Fibroblast of mammary gland (primary cell): ENCODE results near the gene SMYD3.

Experiments
- DNase-seq: peaks from one replicate; pipeline ENCODE4 v3.0.0-alpha.2; 2010; ENCODE audit warnings: low read depth
- H3K4me3 ChIP-seq: 2 replicates; pipeline ENCODE4 v1.5.1; 2011; ENCODE audit warnings: low read depth, mild to moderate bottlenecking, low read length, moderate library complexity; ENCODE audit not compliant: control insufficient read depth
- CTCF ChIP-seq: conservative IDR thresholded peaks from 2 replicates; pipeline ENCODE4 v1.5.1; 2011; ENCODE audit warnings: low read depth, low read length, inconsistent platforms; ENCODE audit not compliant: control insufficient read depth, insufficient read depth

Gene SMYD3

DNA sequence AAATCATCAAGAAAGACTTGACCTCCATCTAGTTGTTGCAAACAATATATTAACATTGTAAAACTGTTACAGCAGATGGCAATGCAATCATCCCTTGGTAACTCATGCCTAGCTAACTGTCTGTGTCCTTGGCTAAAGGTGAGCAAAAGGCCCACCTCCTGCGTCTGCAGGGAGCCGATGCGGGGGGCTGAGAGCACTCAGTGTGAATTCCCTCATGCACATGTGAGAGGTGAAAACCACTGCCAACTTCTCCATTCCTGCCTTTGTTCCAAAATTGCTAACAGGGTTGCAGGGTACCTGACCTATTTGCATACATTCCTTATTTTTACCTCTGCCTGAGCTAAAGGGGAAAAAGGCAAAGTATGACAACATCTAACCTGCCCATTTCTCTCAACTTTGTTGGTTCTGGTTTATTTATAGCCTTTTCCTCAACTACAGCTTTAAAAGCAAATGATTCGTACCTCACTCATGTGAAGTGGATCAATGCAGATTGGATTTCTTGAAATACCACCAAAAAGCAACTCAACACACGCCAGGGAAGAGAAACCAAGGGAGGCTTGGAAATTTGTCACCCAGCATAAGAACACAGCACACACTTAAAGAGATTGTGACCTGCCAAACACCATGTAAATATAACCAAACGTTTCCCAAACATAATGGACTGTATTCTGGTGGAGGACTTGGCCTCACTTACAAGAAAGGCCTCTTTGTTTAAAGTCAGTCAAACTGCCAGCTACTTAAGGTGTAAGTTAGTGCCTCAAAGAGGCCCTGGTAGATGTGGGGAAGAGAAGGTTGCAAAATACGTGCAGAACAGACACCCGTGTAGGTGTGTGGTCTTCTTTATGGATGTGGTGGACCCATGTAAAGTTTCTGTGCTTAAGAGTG lies 651.0 kb downstream of the SMYD3 start:
- no peak for DNase-seq
- no peak for TF ChIP-seq CTCF
- H3K4me3 ChIP-seq: no peak overlapping the region

DNA sequence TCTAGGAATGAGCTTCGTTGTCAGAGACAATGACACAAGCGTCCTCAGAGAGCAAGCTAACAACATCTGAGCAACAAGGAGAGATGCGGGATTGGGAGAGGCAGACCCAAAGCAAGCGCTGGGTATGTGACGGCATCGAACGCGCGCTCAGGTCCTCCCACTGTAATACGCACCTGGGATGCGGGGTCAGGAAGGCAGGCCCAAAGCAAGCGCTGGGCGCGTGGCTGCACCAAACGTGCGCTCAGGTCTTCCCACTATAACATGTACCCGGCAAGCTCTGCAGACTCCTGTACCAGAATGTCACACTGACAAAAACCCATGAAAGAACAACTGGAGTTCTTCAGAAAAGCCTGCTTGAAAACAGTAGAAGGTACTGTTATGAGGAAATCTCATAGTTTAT lies 653.8 kb downstream of the SMYD3 start:
- H3K4me3 ChIP-seq: no peak overlapping the region
- DNase-seq: no peak
- TF ChIP-seq CTCF: no peak

DNA sequence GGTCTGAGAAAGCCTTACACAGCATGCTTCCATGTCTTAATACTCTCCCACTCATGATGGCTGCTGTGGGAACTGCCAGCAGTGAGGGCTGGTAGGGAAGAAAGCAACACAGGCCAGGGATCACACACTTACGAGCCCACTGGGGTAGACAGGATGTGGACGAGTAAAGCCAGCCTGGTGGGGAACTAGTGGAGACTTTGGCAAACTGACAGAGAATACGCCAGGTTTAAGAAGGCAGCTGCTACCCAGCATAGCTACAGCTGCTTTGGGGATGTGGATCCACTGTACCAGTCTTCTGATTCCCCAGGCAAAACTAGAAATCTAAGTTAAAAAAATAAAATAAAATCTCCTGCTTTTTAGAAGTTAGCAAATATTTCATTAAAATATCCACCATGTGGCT lies 664.0 kb downstream of the SMYD3 start:
- no peak for DNase-seq
- no peak for TF ChIP-seq CTCF
- H3K4me3 ChIP-seq: no peak overlapping the region

DNA sequence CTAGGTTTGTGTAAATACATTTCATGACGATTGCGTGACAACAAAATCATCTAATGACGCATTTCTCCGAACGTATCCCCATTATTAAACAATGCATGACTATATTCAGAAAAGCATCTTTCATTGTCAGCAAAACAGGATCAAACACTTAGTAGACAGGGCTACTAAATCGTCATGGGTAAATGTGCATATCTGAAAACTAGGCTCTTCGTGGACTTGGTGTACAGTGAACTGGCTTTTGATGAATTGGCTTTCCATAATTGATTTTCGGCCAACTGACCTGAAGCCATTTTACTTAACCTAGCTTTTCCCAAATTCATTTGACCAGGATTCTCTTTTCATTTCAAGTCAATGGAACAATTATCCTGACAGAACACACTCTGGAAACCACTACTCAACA lies 665.0 kb downstream of the SMYD3 start:
- DNase-seq: no peak
- TF ChIP-seq CTCF: no peak
- no peak overlapping the region for H3K4me3 ChIP-seq

- DNase-seq: no peak
- H3K4me3 ChIP-seq: no peak overlapping the region
- no peak for TF ChIP-seq CTCF
Measured at GRCh38 chr1:245840971-245841370, 666.1 kb downstream of the SMYD3 start.

GRCh38 chr1:245837718-245838117 lies 669.4 kb downstream of the SMYD3 start:
- H3K4me3 ChIP-seq: no peak overlapping the region
- peak; percentile 53 for DNase-seq
- no peak for TF ChIP-seq CTCF
